GM21576 (cell line): ENCODE results near the gene SYNJ1.

ENCODE experiments used
- ATAC-seq: cut with Tn5 transposase; IDR thresholded peaks from one replicate; pipeline ENCODE4 v1.9.1; 2021; ENCODE audit warnings: mild to moderate bottlenecking, moderate library complexity; ENCODE audit not compliant: unreplicated experiment

Gene SYNJ1

DNA sequence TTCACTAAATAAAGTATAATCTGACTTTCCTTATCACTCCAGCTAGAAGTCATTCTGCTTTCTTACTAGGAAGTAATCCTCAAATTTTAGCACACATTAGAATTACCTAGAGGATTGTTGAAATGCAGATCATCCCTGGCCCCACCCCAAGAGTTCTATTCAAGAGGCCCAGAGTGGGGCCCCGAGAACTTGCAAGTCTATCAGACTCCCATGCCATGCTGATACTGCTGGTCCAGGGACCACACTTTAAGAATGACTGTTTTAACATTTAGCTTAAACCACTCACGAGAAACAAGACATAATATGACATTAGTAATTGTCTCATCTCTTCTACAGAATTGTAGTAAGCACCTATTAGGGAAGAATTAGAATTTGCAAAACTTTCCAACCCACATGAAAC is 7.7 kb upstream of the SYNJ1 start:
- ATAC-seq, result no peak

DNA sequence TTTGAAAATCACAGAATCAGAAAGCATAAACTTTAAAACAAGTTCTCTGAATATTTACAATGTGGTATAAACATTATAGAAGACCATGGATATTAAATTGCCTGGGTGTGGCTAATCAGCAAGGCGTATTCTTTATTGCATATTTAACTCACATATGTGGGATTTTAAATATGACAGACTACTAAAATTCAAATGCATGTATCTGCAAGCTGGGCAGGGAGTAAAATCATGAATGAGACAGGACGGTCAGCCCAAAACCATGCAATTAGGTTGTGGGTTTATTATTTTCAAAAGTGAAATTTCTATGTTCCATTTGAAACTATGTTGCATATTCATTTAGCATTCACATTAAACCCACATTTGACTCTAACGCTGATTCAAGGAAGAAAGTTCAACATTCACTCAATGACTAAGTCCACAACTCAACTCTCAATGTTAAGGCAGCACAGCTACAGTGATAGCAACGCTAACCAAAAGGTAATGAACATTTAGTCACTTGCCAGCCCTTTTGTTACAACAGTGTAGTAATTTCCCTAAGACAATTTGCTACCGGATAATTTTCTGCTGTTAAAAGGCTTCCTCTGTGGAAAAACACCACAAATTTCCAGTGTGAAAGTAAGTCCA is 6.3 kb upstream of the SYNJ1 start:
- ATAC-seq, result no peak

DNA sequence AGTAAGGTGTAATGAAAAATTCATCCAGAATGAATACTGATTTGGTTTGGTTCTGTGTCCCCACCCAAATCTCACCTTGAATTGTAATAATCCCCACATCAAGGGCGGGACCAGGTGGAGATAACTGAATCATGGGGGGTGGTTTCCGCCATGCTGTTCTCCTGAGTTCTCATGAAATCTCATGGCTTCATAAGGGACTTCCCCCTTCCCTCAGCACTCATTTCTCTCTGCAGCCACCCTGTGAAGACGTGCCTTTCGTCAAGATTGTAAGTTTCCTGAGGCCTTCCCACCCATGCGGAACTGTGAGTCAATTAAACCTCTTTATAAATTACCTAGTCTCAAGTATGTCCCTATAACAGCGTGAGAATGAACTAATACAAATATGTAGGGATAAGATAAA is 5.5 kb upstream of the SYNJ1 start:
- ATAC-seq, result no peak

DNA sequence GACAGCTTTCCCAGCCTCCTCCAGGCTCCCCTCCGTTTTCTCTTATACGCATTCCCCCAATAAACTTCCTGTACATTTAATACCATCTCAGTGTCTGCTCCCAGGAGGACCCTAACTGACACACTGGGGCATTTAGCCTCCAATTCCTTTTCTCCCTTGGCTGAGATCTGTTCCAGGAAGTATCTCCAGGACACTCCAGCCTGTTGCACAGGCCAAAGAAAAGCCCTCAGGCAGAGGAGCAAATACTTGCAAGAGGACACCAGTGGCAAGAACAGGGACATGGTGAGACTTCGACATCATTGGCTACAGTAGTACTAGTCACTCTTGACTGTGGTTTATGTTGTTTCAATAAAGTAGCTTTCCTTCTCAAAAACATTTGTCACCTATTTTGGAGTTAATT is 4.7 kb upstream of the SYNJ1 start:
- no peak for ATAC-seq

DNA sequence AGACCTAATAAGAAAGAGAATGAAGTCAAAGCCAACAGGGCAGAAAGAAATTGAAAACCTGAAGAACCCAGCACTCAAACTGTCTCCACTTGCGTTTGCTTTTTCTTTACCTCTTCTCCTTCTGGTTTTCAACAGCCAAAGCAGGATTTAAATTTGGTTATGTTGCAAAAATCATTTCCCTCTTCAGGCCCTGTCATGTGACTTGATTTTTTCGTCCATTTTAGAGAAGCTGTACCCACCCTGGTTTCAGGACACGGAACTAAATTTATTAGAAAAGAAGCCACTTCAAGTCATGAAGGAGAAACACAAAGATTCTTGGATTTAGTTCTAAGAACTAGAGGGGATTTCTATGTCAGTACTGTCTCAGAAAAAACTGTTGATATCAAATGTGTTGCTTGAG is 1.0 kb upstream of the SYNJ1 start:
- ATAC-seq, result no peak

DNA sequence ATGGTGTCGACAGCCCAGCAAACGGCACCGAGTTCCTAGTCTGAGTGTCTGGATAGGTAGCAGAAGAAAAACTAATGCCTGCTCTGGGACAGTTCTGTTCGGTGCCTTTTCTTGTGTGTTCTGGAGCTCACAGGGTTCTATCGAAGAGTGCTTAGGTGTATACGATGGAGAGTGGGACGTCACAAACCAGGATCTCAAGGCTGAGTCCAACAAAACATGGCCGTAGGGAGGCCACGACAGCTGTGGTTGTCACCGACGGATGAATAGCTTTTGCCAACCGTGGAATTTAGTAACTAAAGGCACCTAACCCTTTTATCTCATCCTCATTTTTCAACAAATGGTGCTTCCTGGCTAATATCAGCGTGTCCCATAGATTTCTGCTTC is 635 bp upstream of the SYNJ1 start:
- ATAC-seq, result peak; percentile 5

DNA sequence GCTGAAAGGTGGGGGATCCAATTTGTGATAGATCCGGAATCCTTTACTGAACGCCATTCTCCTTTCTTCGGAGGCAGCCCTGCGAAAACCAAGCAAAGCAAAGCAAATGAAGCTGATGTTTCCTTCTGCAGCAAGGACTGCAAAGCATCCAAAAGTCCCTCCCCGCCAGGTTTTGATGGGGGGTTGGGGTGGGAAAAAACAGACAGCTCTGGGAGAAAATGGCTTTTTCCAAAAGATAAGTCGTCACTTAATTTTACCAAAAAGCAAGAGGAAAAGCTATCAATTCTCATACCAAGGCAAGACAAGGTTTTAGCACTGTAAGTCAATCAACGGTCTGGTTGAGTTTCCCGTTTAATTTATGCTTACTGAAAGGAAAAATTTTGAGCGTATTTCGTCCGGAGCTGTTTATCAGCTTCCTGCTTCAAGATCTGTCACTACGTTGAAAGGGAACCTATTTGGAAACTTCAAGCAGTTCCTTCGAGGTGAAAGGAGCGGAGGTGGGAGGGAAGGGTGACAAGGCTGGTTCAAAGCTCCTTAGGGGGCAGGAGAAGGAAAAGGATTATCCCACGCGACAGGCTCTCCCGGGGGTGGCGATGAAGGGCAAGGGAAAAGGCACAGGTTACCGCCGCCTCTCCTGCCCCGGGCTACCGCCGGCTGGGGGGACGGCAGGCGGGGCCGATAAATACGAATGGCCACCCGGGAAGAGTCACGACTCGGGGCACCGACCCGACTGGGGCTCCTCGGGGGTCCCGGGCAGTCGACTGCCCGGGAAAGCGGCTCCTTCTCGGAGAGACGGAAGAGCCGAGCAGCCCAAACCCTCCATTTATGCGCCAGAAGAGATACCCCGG is 750 bp downstream of the SYNJ1 start:
- no peak for ATAC-seq

DNA sequence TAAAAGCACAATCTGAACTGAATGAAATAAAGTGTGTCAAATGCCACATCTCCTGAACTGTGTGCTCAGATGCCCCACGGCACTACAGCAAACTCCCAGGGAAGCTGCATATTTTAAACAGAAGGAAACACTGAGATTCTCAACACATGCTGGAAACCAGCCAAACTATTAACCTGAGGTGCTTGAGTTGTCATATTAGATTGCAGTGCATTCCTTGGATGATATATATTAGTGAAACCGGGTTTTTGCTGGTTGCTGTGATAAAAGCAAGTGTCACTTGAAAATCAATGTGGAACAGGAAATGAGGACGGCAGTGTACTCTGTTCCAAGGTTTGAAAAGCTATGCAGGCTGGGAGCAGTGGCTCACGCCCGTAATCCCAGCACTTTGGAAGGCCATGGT is 8.7 kb downstream of the SYNJ1 start:
- ATAC-seq, result no peak

DNA sequence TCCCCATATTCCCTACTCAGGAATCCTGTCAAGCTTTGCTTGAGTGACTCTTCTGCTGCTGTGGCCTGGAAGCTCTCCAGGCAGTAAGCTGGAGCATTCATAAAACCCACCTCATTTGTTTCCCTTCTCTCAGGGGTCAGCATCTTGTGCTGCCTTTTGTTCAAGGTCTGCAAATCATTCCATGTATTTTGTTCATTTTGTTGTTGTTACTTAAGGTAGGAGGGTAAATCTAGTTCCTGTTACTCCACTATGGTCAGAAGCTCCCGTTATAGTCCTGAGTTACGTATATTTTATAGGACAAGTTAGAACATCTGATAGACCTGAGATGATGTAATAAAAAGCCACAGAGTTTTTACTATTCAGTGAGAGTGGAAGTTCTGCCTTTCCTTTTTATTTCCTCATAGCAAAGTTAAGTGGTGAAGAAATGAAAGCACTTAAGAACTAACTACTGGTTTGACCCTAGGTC is 9.9 kb downstream of the SYNJ1 start:
- ATAC-seq, result no peak

DNA sequence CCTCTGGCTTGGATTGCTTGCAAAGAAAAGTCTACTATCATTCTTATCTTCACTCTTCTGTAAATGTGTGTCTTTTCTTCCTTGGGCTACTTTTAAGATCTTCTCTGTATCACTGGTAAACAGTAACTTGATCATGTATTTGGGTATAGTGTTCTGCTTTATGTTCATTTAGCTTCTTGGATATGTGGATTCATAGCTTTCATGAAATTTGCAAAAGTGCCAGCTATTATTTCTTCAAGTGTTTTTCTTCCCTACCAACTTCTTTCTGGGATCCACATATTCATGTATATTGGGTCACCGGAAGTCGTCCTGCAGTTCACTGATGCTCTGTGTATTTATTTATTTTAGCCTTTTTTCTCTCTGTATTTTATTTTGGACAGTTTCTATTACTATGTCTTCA is 11.3 kb downstream of the SYNJ1 start:
- no peak for ATAC-seq

DNA sequence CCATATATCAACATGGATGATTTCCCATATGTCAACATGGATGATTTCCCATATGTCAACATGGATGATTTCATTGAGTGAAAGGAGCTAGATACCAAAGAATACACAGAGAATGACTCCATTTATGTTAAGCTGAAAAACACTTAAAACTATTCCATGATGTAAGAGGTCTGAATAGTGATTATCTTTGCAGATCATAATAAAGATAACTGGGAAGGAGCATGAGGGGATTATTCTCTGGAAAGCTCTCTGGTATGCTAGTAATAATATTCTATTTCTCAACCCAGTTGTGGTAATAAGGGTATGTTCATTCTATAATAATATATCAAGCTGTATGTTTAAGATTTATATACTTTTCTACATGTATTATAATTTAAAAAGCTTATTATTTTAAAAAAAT is 14.1 kb downstream of the SYNJ1 start:
- ATAC-seq, result no peak

DNA sequence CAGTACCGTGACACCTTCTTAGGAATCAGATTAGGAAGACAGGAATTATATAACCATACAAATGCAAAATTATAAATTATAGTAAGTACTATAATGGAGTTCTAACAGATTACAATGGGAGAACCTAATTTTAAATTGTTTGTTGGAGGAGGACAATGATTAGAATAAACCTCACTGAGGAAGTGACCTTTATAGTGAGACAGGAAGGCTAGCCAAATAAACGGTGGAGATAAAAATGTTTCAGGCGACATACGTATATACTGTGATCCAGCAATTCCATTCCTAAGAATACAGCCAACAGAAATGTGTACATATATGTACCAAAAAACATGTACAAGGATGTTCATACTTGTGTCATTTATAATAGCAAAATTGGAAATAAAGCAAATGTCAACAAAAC is 15.2 kb downstream of the SYNJ1 start:
- no peak for ATAC-seq

DNA sequence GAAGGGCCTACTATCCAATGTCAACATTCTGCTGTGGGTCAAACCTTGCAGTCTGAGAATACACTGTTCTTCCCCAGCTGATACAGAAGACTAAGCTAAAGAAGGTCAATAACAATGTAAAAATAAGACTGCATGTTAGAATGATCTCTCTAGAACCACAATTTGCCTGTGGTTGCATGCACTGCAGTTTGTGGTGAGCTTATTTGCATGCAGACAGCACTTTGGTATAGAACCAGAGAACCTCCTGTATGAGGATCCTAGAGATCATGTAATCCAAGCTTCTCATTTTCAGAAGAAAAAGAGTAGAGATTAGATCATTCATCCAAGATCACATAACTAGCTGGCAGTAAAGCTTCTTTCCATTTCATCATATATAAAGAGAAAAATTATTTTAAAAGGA is 15.8 kb downstream of the SYNJ1 start:
- ATAC-seq, result peak; percentile 96

DNA sequence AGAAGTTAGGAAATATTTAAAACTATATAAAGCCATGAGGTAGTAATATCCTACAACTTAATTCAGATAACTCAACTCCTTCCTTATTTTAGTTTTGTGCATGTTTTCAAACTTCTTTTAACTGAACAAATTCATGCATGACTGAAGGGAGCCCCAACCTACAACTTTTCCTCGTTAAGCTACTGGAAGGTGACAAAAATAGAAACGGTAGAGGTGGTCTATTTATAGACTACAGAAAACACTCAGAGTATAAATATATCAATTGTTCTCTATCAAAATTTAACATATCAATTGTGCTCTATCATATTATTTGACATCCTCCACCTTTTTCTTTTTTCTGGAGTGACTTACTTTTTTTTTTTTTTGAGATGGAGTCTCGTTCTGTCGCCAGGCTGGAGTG is 16.8 kb downstream of the SYNJ1 start:
- ATAC-seq, result no peak

DNA sequence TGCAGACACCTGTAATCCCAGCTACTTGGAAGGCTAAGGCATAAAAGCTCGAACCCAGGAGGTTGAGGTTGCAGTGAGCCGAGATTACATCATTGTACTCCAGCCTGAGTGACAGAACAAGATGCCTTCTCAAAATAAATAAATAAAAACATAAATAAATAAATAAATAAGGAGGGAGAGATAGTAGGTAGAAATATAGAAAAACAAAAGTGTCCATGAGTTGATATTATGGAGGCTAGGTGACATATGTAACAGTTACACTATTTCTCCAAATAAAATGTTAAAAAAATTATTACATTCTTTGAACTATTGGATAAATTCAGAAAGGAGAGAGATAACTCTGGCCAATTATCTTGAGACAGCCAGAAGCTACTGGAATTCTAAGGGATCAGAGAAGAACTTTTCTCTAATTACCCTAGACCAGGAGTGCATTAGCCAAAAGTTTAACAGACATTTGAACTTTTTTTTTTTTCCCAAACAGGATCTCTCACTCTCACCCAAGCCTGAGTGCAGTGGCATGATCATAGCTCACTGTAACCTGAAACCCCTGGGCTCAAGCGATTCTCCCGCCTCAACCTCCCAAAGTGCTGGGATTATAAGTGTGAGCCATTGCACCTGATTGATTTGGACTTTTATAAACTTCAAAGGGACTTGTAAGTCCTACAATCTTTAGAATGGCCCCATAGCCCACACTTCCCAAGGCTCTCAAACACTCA is 17.6 kb downstream of the SYNJ1 start:
- ATAC-seq, result no peak

DNA sequence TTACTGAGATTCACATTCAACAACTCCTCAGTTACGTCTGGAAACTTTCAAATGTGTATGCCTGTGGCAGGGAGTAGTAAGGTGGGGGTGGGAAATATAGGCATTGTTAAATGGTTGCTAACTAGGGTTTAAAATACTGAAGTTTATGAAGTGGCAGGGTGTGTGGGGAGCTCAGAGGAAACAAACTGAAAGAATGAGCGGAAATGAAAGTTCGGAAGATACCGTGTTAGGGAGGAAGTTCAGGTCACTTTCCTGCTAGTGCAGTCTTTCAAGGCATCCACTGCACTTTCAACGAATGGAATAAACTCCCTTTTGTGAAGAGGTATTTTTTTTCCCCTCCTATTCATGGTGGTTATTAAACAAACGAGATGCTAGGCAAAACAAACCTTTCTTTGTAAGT is 19.7 kb downstream of the SYNJ1 start:
- ATAC-seq, result no peak

DNA sequence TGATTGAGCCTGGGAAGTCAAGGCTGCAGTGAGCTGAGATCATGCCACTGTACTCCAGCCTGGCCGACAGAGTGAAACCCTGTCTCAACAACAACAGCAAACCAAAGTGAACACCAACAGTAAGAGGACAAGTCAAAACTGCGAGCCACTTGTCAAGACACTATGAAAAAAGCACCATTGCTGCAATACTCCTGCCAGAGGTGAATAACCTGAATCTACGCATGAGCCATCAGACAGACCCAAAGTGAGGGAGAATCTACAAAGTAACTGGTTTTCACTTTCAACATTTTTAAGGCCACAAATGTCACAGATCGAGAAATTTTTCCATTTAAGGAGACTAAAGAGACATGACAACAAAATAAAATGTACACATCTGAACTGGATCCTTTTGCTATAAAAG is 21.9 kb downstream of the SYNJ1 start:
- no peak for ATAC-seq

DNA sequence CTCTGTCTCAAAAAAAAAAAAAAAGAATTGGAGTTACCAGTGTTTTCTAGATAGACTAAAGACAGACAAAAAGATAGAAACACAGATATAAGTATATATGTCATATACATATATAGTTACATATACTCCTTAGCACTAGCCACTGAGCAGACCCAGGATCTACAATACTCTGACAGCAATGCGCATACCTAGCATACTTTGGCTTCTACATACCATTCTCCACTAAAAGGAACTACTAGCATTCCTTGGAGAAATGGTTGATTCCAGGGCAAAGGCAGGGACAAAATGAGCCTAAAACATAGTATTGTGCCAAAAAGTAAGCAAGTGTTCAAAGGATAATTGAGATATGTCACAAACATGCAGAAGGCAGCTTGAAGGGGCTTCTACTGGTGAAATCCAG is 22.7 kb downstream of the SYNJ1 start:
- no peak for ATAC-seq

DNA sequence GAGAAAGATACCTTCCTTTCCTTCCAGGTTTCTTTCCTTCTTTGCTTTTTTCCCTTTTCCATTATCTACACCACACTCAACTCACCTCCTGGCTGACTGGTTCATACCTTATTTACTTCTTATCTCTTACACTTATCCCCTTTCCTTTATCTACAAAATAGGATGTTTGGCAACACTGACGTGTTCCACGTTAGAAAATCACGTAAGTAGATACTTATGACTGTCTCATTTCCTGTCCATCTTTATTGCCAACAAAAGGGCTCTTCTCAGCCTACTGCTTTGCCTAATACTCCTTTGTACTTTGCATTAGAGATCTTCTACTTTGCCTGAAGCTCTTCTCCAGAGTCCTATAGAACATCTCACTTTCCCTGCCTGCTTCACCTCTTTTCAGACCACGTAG is 25.1 kb downstream of the SYNJ1 start:
- no peak for ATAC-seq

DNA sequence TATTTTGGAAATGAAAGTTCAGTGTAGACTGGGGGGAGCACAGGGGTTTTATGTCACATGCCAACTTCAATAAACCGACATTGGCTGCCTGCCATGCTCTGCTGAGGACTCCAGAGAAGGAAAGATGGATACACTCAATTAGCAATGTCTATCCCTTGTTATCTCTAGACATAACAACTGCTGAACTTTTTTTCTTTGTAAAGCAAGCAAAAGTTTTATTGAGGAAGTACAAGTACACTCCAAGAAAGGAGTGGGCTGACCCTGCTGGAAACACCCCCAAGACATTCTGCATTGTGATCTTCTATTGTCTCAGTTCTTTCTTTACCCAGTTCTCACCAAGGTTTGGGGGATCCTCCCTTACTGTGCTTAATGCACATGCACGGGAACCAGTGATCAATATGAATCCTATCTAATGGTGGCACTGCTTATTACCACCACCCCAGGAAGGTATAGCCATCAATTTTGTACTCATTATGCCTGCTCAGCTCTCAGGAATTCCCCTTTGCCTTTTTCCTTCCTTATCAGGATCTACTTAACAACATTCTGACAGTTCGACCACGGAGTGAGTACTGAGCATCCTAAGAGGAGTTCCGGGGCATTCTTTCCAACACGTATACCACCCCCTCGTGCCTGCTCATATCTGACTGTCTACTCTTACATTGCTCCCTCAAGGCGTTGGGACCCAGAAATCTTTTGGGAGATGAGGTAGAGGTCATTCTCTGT is 28.7 kb downstream of the SYNJ1 start:
- ATAC-seq, result no peak

DNA sequence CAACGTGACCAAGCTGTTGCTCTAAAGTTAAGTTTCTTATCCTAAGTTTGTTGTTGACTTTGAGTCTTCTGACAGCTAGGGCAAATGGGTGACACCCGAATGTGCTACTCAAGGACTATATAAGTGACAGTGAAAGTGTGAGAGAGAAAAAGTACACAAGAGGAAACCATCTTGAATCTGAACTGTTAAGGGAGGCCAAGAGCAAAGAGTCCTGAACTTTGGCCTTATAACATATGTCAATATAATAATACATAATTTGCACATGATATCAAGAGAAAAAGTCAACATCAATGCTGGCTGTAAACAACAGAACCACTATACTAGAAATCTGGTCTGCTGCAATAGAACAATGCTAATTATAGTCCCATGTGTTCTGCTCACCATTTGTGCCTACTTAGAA is 29.5 kb downstream of the SYNJ1 start:
- ATAC-seq, result no peak
